Right lobe of liver (tissue), 4 donors: ENCODE data around the gene LRMDA.

ENCODE experiments used
- POLR2A ChIP-seq: fragments of 450-650 bp; IDR thresholded peaks from one replicate; pipeline ENCODE4 v1.6.1; 2017; ENCODE audit warnings: antibody characterized with exemption, mild to moderate bottlenecking
- TF ChIP-seq, protein P1 (sequence below), 4 donors: fragments of 200-600 bp in 3 of 4; fragments of 450-650 bp in 1 of 4; IDR thresholded peaks; one replicate each; pipeline versions ENCODE4 v1.5.1 to v1.8.0; 2016 to 2022; ENCODE audit warnings: antibody characterized with exemption in 4 of 4, mild to moderate bottlenecking in 2 of 4
- donor health status: DM: no; HTN: no; CAD: no.
- donor health status: DM: no; HTN: no; CAD: no.
- donor health status: DM: no; HTN: yes; CAD: no.

DNA sequence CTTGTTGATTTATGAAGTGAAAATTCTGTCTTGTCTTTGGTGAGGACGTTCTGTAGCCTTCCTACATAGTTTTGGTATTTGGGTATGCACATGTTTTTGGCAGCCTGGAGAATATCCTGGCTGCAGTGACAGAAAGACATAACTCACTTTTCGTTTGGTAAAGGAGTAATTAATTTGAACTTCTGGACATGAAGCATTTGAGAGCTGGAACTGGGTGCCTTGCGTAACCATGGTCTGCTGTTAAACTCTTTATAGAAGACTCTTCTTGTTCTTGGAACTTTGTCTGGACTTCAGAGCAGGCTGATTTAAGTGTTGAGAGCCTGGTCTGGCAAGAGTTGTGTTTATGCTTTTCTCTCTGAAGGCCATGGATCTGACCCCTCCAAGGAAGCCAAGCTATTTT is 231.3 kb downstream of the LRMDA start:
- TF ChIP-seq, protein P1, sequence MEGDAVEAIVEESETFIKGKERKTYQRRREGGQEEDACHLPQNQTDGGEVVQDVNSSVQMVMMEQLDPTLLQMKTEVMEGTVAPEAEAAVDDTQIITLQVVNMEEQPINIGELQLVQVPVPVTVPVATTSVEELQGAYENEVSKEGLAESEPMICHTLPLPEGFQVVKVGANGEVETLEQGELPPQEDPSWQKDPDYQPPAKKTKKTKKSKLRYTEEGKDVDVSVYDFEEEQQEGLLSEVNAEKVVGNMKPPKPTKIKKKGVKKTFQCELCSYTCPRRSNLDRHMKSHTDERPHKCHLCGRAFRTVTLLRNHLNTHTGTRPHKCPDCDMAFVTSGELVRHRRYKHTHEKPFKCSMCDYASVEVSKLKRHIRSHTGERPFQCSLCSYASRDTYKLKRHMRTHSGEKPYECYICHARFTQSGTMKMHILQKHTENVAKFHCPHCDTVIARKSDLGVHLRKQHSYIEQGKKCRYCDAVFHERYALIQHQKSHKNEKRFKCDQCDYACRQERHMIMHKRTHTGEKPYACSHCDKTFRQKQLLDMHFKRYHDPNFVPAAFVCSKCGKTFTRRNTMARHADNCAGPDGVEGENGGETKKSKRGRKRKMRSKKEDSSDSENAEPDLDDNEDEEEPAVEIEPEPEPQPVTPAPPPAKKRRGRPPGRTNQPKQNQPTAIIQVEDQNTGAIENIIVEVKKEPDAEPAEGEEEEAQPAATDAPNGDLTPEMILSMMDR (IDR thresholded peaks at IDR 0.05): no peak
- no peak for TF ChIP-seq POLR2A
